C1 segment of cervical spinal cord (tissue), 14 donors: Measurements from ENCODE around the gene MAP7.

Source experiments
- DNase-seq, 14 donors: peaks; one replicate each; lab custom pipeline; 2025; lab: John Stamatoyannopoulos, UW

MAP7 gene

GRCh38 chr6:136564180-136564579 is 14.0 kb upstream of the MAP7 start:
- no peak for DNase-seq

- no peak for DNase-seq
Observed at GRCh38 chr6:136563386-136564152, 13.3 kb upstream of the MAP7 start.

DNA sequence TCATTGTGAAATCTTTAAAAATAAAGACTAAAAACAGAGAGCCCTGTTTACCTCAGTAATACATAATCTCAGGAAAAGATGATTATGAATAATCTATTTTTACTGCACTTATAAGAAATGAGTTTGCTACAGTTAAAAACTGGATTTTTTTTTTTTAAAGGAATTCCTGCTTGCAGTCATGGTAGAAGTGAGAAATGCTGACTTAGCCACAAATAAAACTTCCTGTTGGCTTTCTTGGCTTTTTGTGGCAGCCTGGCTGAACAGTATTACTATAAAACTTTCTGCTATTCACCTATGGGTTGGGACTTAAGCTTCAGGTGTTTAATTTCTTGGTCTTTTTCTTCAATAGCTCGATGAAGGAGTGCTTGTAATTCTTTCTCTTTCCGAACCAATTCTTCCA is 12.0 kb upstream of the MAP7 start:
- no peak for DNase-seq

GRCh38 chr6:136553166-136553787 is 3.1 kb upstream of the MAP7 start:
- DNase-seq, result no peak

- no peak for DNase-seq
Observed at GRCh38 chr6:136552054-136552453, 1.8 kb upstream of the MAP7 start.

GRCh38 chr6:136551103-136551502 is 881 bp upstream of the MAP7 start:
- no peak for DNase-seq

DNA sequence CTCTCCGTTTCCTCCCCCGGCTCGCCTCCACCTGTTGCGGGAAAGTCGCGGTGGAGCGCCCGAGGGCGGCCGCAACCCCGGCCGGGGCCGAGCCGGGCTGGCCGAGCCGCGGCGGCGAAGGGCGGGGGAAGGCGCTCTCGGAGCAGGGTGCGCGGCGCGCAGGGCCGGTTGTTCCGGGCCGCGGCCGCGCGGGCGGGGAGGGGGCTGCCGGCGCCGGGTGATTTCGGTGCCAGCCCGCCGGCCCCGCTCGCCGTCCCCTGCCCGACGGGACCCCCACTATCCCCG is 235 bp downstream of the MAP7 start:
- DNase-seq, result peak in 3 of 14 donors; percentile 40 to 54 (median 53)

GRCh38 chr6:136549300-136550044 is 750 bp downstream of the MAP7 start:
- DNase-seq, result peak in 7 of 14 donors; percentile 24 to 60 (median 43)

GRCh38 chr6:136548582-136549299 is 1.5 kb downstream of the MAP7 start:
- DNase-seq, result peak in 2 of 14 donors; percentile 8 to 19

DNA sequence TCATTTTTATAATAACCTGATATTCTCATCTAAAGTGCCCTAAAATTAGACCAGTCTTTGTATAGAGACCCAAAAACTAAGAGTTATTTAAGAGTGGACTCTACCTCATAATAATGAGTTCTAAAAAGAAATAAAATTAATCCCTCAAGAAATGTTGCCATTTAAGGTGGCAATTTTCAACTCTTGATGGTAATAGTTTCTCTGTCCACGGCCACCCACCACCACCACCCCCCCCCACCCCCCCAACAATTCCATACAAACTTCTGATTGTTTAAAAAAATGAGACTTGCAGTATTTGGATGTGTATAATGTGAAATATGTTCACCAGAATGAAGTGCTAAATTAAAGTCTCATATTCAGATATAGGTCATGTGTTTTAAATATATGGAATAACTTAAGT is 2.4 kb downstream of the MAP7 start:
- no peak for DNase-seq

DNA sequence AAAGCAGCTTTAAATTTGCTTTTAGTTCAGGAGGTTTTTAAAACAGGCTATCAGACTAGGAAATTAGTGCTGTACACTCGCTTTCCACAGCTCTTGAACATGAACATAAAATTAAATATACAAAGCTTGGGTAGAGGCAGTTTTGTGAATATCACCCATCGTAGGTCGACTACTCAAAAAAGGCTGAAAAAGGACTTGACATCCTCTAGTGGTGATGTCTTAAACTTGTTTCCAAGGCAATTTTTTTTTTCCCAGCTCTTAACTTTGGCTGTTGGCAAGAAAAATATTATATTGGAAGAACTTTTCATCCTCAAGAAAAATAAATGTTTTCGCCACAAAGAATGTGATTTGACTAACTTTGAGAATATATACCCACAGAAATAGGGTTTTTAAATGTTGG is 2.9 kb downstream of the MAP7 start:
- DNase-seq, result peak in 1 of 14 donors; percentile 45

GRCh38 chr6:136546331-136546730 is 3.9 kb downstream of the MAP7 start:
- no peak for DNase-seq

- peak in 1 of 14 donors; percentile 93 for DNase-seq
Observed at GRCh38 chr6:136544326-136544725, 5.9 kb downstream of the MAP7 start.

GRCh38 chr6:136541395-136541794 is 8.8 kb downstream of the MAP7 start:
- no peak for DNase-seq

GRCh38 chr6:136539967-136540652 is 10.1 kb downstream of the MAP7 start:
- no peak for DNase-seq

- no peak for DNase-seq
Observed at GRCh38 chr6:136538836-136539235, 11.4 kb downstream of the MAP7 start.

DNA sequence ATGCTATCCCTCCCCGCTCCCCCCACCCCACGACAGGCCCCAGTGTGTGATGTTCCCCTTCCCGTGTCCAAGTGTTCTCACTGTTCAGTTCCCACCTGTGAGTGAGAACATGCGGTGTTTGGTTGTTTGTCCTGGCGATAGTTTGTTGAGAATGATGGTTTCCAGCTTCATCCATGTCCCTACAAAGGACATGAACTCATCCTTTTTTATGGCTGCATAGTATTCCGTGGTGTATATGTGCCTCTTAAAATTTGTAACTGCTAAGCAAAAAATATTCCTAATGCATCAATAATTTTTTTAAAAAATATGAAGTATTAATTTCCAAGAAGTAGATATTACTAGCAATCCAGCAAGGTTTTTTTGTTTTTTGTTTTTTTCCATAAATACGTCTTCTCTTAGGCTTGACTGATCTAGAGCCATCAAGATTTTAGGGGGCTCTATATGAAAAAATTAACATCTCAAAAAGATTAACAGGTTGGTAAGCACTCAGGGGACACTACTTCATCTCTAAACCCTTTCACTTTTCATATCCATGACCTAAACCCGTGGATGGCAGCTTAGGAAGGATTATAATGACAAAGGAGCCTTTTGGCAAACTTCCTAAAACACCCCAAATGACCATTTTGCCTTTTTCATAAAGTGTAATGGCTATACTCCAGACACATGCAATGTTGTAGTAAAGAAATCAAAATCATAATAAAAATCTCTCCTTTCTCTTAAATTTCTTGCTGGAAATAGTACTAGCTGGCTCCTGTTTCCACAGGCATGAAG is 14.2 kb downstream of the MAP7 start:
- DNase-seq, result no peak

DNA sequence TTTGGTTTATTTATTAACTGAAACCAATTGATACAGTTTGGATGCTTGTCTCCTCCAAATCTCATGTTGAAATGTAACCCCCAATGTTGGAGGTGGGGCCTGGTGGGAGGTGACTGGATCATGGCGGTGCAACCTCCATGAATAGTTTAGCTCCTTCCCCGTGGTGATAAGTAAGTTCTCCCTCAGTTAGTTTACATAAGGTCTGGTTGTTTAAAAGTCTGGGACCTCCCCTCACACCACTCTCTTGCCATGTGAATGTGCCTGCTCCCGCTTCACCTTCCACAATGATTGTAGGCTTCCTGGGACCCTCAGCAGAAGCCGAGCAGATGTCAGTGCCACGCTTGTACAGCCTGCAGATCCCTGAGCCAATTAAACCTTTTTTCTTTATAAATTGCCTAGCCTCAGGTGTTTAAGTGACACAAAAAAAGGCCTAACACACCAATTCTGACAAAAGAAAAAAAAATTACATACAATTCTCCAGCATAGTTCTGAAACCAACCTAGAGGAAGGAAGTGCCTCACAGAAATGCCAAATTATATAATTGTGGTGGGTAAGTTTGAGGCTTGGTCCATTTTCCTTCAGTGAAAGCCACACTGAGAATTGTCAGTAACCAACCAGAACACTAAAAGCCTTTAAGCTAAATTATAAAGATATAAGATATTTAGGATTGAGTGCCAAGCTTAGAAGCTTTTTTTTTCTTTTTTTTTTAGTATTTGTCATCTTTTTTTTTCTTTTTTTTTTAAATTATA is 15.0 kb downstream of the MAP7 start:
- no peak for DNase-seq

DNA sequence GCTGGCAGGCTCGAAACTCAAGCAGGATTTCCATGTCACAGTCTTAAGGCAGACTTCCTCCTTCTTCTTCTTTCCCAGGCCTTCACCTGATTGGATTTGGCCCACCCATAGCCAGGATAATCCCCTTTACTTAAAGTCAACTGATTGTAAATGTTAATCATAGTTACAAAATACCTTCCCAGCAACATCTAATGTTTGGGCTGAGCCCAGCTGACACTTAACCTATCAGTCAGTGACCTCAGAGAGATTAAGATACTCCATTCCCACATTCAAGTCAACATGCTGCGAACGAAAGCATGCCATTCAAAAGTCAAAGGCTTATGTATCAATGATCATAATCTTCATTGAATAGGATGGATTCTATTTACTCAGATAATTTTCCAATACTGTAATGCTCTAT is 16.0 kb downstream of the MAP7 start:
- DNase-seq, result no peak

- no peak for DNase-seq
Observed at GRCh38 chr6:136533487-136533886, 16.7 kb downstream of the MAP7 start.
